Mucosa of stomach (tissue), 1 donor: ENCODE data around the gene CTIF.

ENCODE experiments used
- H3K27me3 ChIP-seq: one replicate; pipeline ENCODE4 v1.7.0; 2013; ENCODE audit warnings: mild to moderate bottlenecking, low read length; ENCODE audit not compliant: control insufficient read depth, insufficient read depth
- H3K36me3 ChIP-seq: one replicate; pipeline ENCODE4 v1.7.0; 2013; ENCODE audit warnings: low read length; ENCODE audit not compliant: control insufficient read depth, insufficient read depth
- H3K4me1 ChIP-seq: one replicate; pipeline ENCODE4 v1.7.0; 2013; ENCODE audit warnings: mild to moderate bottlenecking, low read length; ENCODE audit not compliant: control insufficient read depth, insufficient read depth
- H3K4me3 ChIP-seq: one replicate; pipeline ENCODE4 v1.7.0; 2013; ENCODE audit warnings: low read length
- H3K9ac ChIP-seq: one replicate; pipeline ENCODE4 v1.7.0; 2013; ENCODE audit warnings: mild to moderate bottlenecking, low read length, moderate library complexity
- H3K9me3 ChIP-seq: one replicate; pipeline ENCODE4 v1.7.0; 2013; ENCODE audit warnings: mild to moderate bottlenecking, low read length, moderate library complexity; ENCODE audit not compliant: control insufficient read depth
- donor health status: Pancreatic carcinoma.

Gene CTIF

DNA sequence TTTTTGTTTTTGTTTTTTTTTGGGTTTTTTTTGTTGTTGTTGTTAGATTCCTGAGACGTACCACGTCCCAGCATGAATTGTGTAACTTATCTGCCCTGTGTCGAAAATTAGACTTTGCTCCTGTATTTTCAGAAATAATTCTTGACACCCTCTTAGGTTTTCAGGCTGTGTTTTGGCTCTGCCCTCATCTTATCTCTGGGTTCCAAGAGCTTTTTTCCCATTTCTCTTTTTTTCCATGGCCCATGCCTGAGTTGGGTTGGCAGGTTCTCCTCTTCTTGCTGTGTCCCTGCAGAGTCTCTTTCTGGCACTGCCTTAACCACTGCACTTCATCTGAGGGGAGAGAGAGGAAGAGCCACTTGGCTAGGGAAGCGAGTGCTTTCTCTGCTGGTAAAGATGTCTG lies 42.4 kb downstream of the CTIF start:
- H3K9ac ChIP-seq, result no peak overlapping the region
- H3K4me1 ChIP-seq, result no peaks in the 10 kb centered on the region
- no peaks in the 10 kb centered on the region for H3K36me3 ChIP-seq
- H3K27me3 ChIP-seq, result no peaks in the 10 kb centered on the region
- no peak overlapping the region for H3K4me3 ChIP-seq
- no peaks in the 10 kb centered on the region for H3K9me3 ChIP-seq

GRCh38 chr18:48581941-48582340 lies 43.1 kb downstream of the CTIF start:
- H3K4me1 ChIP-seq, result no peaks in the 10 kb centered on the region
- H3K27me3 ChIP-seq, result no peaks in the 10 kb centered on the region
- no peaks in the 10 kb centered on the region for H3K36me3 ChIP-seq
- H3K9me3 ChIP-seq, result no peaks in the 10 kb centered on the region
- H3K9ac ChIP-seq, result no peak overlapping the region
- no peak overlapping the region for H3K4me3 ChIP-seq

DNA sequence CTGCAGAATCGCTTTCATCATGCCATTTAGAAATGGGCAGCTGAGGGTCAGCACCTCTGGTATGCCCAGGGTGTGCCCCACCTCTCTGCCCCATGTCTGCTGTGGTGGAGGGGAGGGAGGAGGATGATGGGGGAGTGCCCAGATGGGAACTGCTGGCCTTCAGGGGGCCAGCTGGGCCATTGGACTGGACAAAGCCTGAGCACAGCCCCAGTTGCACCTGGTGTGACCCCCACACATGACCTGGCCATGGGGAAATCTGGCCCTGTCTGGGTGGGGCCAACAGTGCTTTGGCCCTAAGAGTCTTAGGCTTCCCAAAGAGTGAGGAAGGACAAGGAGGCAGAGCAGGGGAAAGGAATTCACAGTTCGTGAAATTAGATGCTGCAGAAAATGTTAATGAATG lies 44.1 kb downstream of the CTIF start:
- Histone ChIP-seq H3K36me3 (no peaks in the 10 kb centered on the region), H3K4me1 (no peaks in the 10 kb centered on the region), H3K9me3 (no peaks in the 10 kb centered on the region), H3K27me3 (no peaks in the 10 kb centered on the region), H3K4me3 (no peak overlapping the region), H3K9ac (no peak overlapping the region)

DNA sequence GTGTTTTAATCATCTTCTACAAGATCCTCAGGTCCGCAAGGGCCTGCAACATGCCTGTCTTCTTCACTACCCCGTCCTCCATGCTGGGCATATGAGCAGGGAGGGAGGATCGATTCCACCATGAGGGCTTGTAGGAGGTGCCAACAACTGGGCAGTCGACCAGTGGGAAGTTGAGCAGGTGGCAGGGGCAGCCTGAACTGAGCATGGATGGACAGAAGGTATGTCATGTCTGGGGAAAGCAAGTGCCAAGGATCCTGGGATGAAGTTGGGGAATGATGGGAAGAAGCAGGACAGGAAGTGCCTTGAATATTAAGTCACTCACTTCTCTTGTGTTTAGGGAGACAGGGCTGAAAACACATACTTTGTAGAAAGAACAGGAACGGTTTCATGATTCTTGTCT lies 44.7 kb downstream of the CTIF start:
- Histone ChIP-seq H3K36me3 (no peaks in the 10 kb centered on the region), H3K4me1 (no peaks in the 10 kb centered on the region), H3K9me3 (no peaks in the 10 kb centered on the region), H3K27me3 (no peaks in the 10 kb centered on the region), H3K9ac (no peak overlapping the region), H3K4me3 (no peak overlapping the region)

GRCh38 chr18:48589797-48590519 lies 51.1 kb downstream of the CTIF start:
- no peak overlapping the region for H3K9ac ChIP-seq
- no peaks in the 10 kb centered on the region for H3K4me1 ChIP-seq
- no peak overlapping the region for H3K4me3 ChIP-seq
- H3K36me3 ChIP-seq, result no peaks in the 10 kb centered on the region
- no peaks in the 10 kb centered on the region for H3K27me3 ChIP-seq
- no peaks in the 10 kb centered on the region for H3K9me3 ChIP-seq

DNA sequence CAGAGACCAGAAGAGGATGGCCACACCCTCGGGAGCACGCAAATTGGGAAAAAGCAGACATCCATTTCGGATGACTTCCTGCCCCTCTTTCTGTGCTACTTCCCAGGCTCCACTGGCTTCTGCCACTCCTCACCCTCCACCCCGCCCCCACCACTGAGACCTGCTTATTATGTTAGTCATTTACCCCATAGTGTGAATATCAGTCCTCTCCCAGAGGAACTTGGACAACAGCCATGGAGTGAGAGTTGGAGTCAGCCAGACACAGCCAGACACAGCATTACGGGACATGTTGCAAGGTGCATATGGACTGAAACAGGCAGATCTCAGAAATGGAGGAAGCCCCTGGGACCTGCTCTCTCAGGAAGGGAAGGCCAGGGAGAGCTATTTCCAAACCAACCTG lies 51.8 kb downstream of the CTIF start:
- no peak overlapping the region for H3K4me3 ChIP-seq
- H3K9ac ChIP-seq, result no peak overlapping the region
- no peaks in the 10 kb centered on the region for H3K36me3 ChIP-seq
- H3K27me3 ChIP-seq, result no peaks in the 10 kb centered on the region
- H3K9me3 ChIP-seq, result no peaks in the 10 kb centered on the region
- no peaks in the 10 kb centered on the region for H3K4me1 ChIP-seq

DNA sequence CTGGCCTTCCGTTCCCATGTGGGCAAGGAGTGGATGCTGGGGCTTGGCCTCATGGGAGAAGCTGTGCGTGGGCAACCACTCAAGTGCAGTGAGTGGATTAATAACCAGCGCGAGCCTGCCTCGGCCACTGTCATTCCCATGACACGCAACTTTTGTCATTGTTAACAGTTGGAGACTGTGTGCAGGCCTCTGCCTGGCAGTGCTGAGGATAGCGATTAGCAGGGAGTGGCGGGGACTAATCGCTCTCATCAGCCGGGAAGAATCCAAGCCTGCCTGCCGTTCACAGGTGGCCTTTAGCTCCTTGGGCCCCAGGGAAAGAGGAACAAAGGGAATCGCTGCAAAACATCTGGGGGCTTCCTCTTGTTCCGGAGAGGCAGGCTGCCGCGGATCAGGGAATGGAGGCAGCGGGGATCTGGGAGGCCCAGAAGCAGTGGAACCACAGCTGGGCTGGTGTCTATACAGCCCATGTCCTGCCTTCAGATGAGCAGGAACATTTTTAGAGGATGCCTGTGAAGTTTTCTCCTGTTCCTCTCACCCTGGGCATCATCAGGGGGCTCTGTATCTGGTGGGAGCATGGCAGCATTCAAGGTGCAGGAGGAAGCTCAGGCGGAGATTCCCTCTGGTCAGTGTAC lies 53.8 kb downstream of the CTIF start:
- Histone ChIP-seq H3K4me1 (no peaks in the 10 kb centered on the region), H3K9ac (no peak overlapping the region), H3K27me3 (no peaks in the 10 kb centered on the region), H3K9me3 (no peaks in the 10 kb centered on the region), H3K4me3 (no peak overlapping the region), H3K36me3 (no peaks in the 10 kb centered on the region)

GRCh38 chr18:48594471-48595094 lies 55.8 kb downstream of the CTIF start:
- Histone ChIP-seq H3K36me3 (no peaks in the 10 kb centered on the region), H3K4me3 (no peak overlapping the region), H3K4me1 (no peaks in the 10 kb centered on the region), H3K9me3 (no peaks in the 10 kb centered on the region), H3K9ac (no peak overlapping the region), H3K27me3 (no peaks in the 10 kb centered on the region)

- Histone ChIP-seq H3K9ac (no peak overlapping the region), H3K4me1 (no peaks in the 10 kb centered on the region), H3K4me3 (no peak overlapping the region), H3K27me3 (no peaks in the 10 kb centered on the region), H3K9me3 (no peaks in the 10 kb centered on the region), H3K36me3 (no peaks in the 10 kb centered on the region)
These were observed 56.9 kb downstream of the CTIF start for GRCh38 chr18:48595703-48596218.

DNA sequence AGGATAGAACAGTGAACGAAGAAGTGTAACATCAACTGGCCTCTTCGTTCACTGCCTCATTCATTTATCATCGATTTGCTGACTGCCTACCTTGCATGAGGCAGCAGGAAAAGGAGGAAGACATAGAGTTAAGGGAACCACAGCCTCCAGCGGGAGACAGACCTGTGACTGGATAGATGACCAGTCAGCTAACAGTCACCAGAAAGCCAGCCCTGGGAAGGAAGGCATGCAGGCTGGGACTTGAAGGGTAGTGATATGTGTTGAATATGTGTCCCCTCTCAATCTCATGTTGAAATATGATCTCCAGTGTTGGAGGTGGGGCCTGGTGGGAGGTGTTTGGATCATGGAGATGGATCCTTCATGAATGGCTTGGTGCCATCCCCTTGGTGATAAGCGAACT lies 58.3 kb downstream of the CTIF start:
- no peaks in the 10 kb centered on the region for H3K4me1 ChIP-seq
- H3K36me3 ChIP-seq, result no peaks in the 10 kb centered on the region
- no peaks in the 10 kb centered on the region for H3K9me3 ChIP-seq
- H3K4me3 ChIP-seq, result no peak overlapping the region
- no peak overlapping the region for H3K9ac ChIP-seq
- no peaks in the 10 kb centered on the region for H3K27me3 ChIP-seq

DNA sequence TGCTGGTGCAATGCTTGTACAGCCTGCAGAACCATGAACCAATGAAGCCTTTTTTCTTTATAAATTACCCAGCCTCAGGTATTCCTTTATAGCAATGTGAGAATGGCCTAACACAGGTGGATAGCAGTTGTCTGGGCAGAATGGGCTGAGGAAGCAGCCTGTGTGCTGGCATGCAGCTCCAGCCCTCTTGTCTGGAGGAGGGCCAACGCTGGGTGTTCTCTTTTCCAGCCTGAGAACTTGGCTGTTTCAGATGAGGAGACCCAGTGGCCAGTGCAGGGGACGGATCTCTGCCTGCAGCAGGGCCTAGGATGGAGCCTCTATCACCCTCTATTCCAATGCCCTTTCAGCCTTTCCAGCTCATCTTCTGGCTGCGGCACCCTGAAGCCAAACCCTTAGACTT lies 58.8 kb downstream of the CTIF start:
- Histone ChIP-seq H3K4me1 (no peaks in the 10 kb centered on the region), H3K36me3 (no peaks in the 10 kb centered on the region), H3K27me3 (no peaks in the 10 kb centered on the region), H3K4me3 (no peak overlapping the region), H3K9ac (no peak overlapping the region), H3K9me3 (no peaks in the 10 kb centered on the region)

GRCh38 chr18:48599391-48599790 lies 60.6 kb downstream of the CTIF start:
- no peaks in the 10 kb centered on the region for H3K36me3 ChIP-seq
- H3K4me1 ChIP-seq, result no peaks in the 10 kb centered on the region
- H3K9ac ChIP-seq, result no peak overlapping the region
- H3K4me3 ChIP-seq, result no peak overlapping the region
- no peaks in the 10 kb centered on the region for H3K9me3 ChIP-seq
- H3K27me3 ChIP-seq, result no peaks in the 10 kb centered on the region
